Measurements from ENCODE around the gene AMN1.
"Not testable (repeated sequence)": the region's sequence is repeated elsewhere in the genome, so short reads cannot be mapped to it uniquely, and the experiment has no call there.

AMN1 gene

GRCh38 chr12:31715283-31715825, 13.5 kb downstream of the AMN1 start:
- no peak for TF ChIP-seq CTCF (IDR thresholded peaks at IDR 0.05; ENCODE audit: low read depth, low read length)
- H3K4me3 ChIP-seq (ENCODE audit: low read depth, low read length), result no peak overlapping the region

GRCh38 chr12:31714406-31715271, 14.2 kb downstream of the AMN1 start:
- TF ChIP-seq CTCF (IDR thresholded peaks at IDR 0.05; ENCODE audit: low read depth, low read length), result no peak
- no peak overlapping the region for H3K4me3 ChIP-seq (ENCODE audit: low read depth, low read length)

- TF ChIP-seq CTCF (IDR thresholded peaks at IDR 0.05; ENCODE audit: low read depth, low read length), result no peak
Measured at GRCh38 chr12:31712877-31713276, 15.9 kb downstream of the AMN1 start.

GRCh38 chr12:31710021-31710818, 18.6 kb downstream of the AMN1 start:
- no peak for TF ChIP-seq CTCF (IDR thresholded peaks at IDR 0.05; ENCODE audit: low read depth, low read length)

More at GRCh38 chr12:31712877-31713276, 15.9 kb downstream of the AMN1 start:
- H3K4me3 ChIP-seq (ENCODE audit: low read depth, low read length), result no peak overlapping the region

GRCh38 chr12:31708118-31708517, 20.7 kb downstream of the AMN1 start:
- not testable (repeated sequence) for H3K4me3 ChIP-seq (ENCODE audit: low read depth, low read length)

More at GRCh38 chr12:31710021-31710818, 18.6 kb downstream of the AMN1 start:
- H3K4me3 ChIP-seq (ENCODE audit: low read depth, low read length), result no peak overlapping the region

- TF ChIP-seq CTCF (IDR thresholded peaks at IDR 0.05; ENCODE audit: low read depth, low read length), result no peak
- H3K4me3 ChIP-seq (ENCODE audit: low read depth, low read length), result no peak overlapping the region
Measured at GRCh38 chr12:31705621-31706020, 23.2 kb downstream of the AMN1 start.

- H3K4me3 ChIP-seq (ENCODE audit: low read depth, low read length), result no peak overlapping the region
- TF ChIP-seq CTCF (IDR thresholded peaks at IDR 0.05; ENCODE audit: low read depth, low read length), result no peak
Measured at GRCh38 chr12:31702047-31702446, 26.8 kb downstream of the AMN1 start.

- not testable (repeated sequence) for H3K4me3 ChIP-seq (ENCODE audit: low read depth, low read length)
Measured at GRCh38 chr12:31689921-31690320, 38.9 kb downstream of the AMN1 start.
